A673 (cell line): ENCODE measurements around the gene CTSO. TPM values are rescaled to one million over a fixed set of nuclear protein-coding genes. Genes with fewer than 3 reads are reported as not detected.

Source experiments
- BruUV-seq: library from RNA; stranded (reverse); fragments of 400-500 nt; replicated peaks from 2 replicates; lab custom pipeline; 2021; lab: Mats Ljungman, UMichigan
- CTCF ChIA-PET: fragments of 300-600 bp; sonication (Branson Sonifier 250); formaldehyde crosslinking; loops from one replicate; lab custom pipeline; 2022; ENCODE audit warnings: antibody characterized with exemption; lab: Charles Lee
- POLR2A ChIA-PET: fragments of 300-600 bp; sonication (Branson Sonifier 250); formaldehyde crosslinking; loops from one replicate; lab custom pipeline; 2022; ENCODE audit warnings: antibody characterized with exemption; ENCODE audit not compliant: low non-redundant PET; lab: Charles Lee
- DNase-seq: peaks from one replicate; pipeline ENCODE4 v3.0.0-alpha.2; 2015; ENCODE audit warnings: low spot score
- H3K27ac ChIP-seq: fragments of 200-600 bp; sonication (generic); 2 replicates; pipeline ENCODE4 v1.5.1; 2016; ENCODE audit warnings: mixed run types, low read depth, mild to moderate bottlenecking, mixed read lengths, antibody characterized with exemption, low read length; ENCODE audit not compliant: poor library complexity, severe bottlenecking
- H3K27me3 ChIP-seq: fragments of 200-600 bp; sonication (generic); replicated peaks from 2 replicates; pipeline ENCODE4 v1.6.1; 2017; ENCODE audit warnings: mixed run types, low read depth, mild to moderate bottlenecking, mixed read lengths, antibody characterized with exemption, low read length; ENCODE audit not compliant: insufficient read depth, poor library complexity
- H3K36me3 ChIP-seq: fragments of 200-600 bp; sonication (generic); 2 replicates; pipeline ENCODE4 v1.6.1; 2016; ENCODE audit warnings: mixed run types, mild to moderate bottlenecking, mixed read lengths, antibody characterized with exemption, low read length; ENCODE audit not compliant: insufficient read depth, poor library complexity, severe bottlenecking
- H3K4me1 ChIP-seq: fragments of 200-600 bp; sonication (generic); 2 replicates; pipeline ENCODE4 v1.6.1; 2017; ENCODE audit warnings: mixed run types, mild to moderate bottlenecking, mixed read lengths, antibody characterized with exemption, low read length; ENCODE audit not compliant: insufficient read depth, poor library complexity, severe bottlenecking
- H3K4me3 ChIP-seq: fragments of 200-600 bp; sonication (generic); 2 replicates; pipeline ENCODE4 v1.5.1; 2016; ENCODE audit warnings: low read depth, mixed run types, mild to moderate bottlenecking, mixed read lengths, low read length; ENCODE audit not compliant: poor library complexity, severe bottlenecking
- H3K9me3 ChIP-seq: fragments of 200-600 bp; sonication (generic); 2 replicates; pipeline ENCODE4 v1.6.1; 2016; ENCODE audit warnings: mixed run types, low read depth, mild to moderate bottlenecking, mixed read lengths, antibody characterized with exemption, low read length; ENCODE audit not compliant: poor library complexity, severe bottlenecking
- EZH2 ChIP-seq: fragments of 200-600 bp; sonication (generic); IDR thresholded peaks from 2 replicates; pipeline ENCODE4 v1.6.1; 2017; ENCODE audit warnings: borderline replicate concordance, low read depth, mild to moderate bottlenecking, mixed read lengths, antibody characterized with exemption, low read length; ENCODE audit not compliant: poor library complexity, severe bottlenecking
- intact Hi-C: fragments of 100-400 bp; cut with micrococcal nuclease; formaldehyde crosslinking; loops from one replicate; pipeline ENCODE4 v1.10.0; 2022; ENCODE audit not compliant: unreplicated experiment
- total RNA-seq: library from RNA; stranded (reverse); gene quantifications from 2 replicates; pipeline ENCODE4 v1.2.3, GENCODE V29; 2021
- TF ChIP-seq, protein P1 (sequence below): fragments of 300-800, 200-600 bp; sonication (generic); conservative IDR thresholded peaks from 2 replicates; pipeline ENCODE4 v1.5.1; 2017; ENCODE audit warnings: low read depth, mild to moderate bottlenecking, antibody characterized with exemption, low read length, moderate library complexity, mixed read lengths

The CTSO gene
- total RNA-seq, 1 experiment from 2014 or later, result 1.4 TPM

DNA sequence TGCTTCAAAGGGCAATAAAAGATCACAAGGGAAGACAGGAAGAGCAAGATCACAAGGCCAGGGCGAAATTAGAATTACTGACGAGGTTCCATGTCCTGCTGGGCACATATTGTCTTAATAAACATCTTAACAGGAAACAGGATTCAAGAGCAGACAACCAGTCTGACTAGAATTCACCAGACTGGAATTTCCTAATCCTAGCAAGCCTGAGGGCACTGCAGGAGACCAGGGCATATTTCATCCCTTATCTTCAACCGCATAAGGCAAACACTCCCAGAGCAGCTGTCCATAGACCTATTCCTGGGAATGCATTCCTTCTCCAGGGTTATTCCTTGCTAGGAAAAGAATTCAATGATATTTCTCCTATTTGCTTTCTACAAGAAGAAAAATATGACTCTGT, 62.6 kb downstream of the CTSO start:
- POLR2A ChIA-PET, result no interaction called here

DNA sequence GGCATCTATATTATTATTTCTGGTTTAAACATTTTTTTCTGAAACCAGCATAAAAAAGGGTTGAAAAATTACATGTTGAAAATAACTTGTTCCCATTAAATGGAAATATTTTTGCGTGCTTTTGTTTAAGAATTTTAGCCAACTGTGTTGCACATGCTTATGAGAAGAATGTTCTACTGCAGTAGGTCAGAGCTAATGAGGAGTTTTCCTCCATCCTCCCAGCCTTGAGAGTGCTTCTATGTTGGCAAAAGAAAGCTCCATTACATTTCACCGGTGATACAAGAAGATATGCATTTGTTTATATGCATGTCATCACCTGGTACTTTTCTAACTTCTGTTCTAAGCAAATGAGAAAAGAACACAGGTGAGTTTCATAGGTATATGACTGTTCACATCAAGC, 63.7 kb downstream of the CTSO start:
- intact Hi-C loops, result no loop called here
- ChIA-PET POLR2A (no interaction called here), CTCF (no interaction called here)
- TF ChIP-seq EZH2, result no peak
- TF ChIP-seq, protein P1, sequence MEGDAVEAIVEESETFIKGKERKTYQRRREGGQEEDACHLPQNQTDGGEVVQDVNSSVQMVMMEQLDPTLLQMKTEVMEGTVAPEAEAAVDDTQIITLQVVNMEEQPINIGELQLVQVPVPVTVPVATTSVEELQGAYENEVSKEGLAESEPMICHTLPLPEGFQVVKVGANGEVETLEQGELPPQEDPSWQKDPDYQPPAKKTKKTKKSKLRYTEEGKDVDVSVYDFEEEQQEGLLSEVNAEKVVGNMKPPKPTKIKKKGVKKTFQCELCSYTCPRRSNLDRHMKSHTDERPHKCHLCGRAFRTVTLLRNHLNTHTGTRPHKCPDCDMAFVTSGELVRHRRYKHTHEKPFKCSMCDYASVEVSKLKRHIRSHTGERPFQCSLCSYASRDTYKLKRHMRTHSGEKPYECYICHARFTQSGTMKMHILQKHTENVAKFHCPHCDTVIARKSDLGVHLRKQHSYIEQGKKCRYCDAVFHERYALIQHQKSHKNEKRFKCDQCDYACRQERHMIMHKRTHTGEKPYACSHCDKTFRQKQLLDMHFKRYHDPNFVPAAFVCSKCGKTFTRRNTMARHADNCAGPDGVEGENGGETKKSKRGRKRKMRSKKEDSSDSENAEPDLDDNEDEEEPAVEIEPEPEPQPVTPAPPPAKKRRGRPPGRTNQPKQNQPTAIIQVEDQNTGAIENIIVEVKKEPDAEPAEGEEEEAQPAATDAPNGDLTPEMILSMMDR, result no peak
- no peaks in the 10 kb centered on the region for H3K36me3 ChIP-seq
- no peaks in the 10 kb centered on the region for H3K9me3 ChIP-seq
- no peak overlapping the region for H3K27ac ChIP-seq
- peaks cover 11% of the 10 kb centered on the region for H3K4me1 ChIP-seq
- H3K4me3 ChIP-seq, result no peak overlapping the region
- no TSS peak for BruUV-seq
- H3K27me3 ChIP-seq, result no peaks in the 10 kb centered on the region
- DNase-seq, result no peak

More for the DNA sequence above, 62.6 kb downstream of the CTSO start:
- intact Hi-C loops, result no loop called here
- no peak overlapping the region for H3K4me3 ChIP-seq
- no peak overlapping the region for H3K27ac ChIP-seq
- peak; percentile 17 for DNase-seq
- no peaks in the 10 kb centered on the region for H3K9me3 ChIP-seq
- H3K4me1 ChIP-seq, result peaks cover 11% of the 10 kb centered on the region
- no peak for TF ChIP-seq EZH2
- TF ChIP-seq, protein P1, result no peak
- no TSS peak for BruUV-seq
- CTCF ChIA-PET, result no interaction called here
- H3K27me3 ChIP-seq, result no peaks in the 10 kb centered on the region
- no peaks in the 10 kb centered on the region for H3K36me3 ChIP-seq

DNA sequence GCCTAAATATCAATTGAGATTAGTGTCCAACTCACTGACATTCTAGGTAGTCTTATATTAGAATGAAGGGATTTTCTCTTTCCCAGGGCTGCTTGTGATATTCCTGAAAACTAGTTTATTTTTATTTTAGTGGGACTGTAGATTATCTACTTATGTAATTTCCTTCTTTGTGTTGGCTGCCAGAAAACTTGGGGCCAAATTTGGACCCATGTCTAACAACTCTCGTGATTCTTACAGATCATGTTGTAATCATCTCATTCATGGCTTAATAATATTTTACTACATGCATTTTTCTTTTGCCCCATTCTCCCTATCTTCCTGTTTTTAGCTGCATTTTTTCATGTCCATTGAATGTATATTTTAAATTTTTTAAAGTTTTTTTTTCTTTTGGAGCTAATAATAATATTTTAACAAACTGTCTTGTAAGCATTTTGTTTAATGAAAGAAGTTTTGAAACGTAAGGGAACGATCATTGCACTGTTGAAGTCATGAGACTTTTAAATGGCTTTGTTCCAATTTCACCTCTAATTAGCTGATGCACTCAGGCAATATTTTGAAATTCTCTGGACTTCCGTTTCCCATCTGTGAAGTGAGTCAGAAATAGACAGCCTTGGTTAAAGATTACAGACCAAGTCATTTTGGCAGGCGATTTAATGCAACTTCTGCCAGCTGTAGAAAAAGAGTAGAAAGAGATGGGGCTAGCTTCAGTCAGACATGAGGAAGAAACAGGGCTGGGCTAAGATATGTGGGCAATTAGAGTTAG, 64.5 kb downstream of the CTSO start:
- POLR2A ChIA-PET, result no interaction called here
- no TSS peak for BruUV-seq
- CTCF ChIA-PET, result no interaction called here

More for the DNA sequence above, 64.5 kb downstream of the CTSO start:
- Histone ChIP-seq H3K4me1 (peaks cover 11% of the 10 kb centered on the region), H3K36me3 (no peaks in the 10 kb centered on the region), H3K9me3 (no peaks in the 10 kb centered on the region), H3K27ac (no peak overlapping the region), H3K27me3 (no peaks in the 10 kb centered on the region), H3K4me3 (no peak overlapping the region)
- intact Hi-C loops, result no loop called here
- peak; percentile 67 for DNase-seq
- TF ChIP-seq, protein P1, result no peak
- TF ChIP-seq EZH2, result no peak
